K562 treated with DMSO at 1 percent for 48 hours (cell line): ENCODE data around the gene ISL2. TPM values are rescaled to one million over a fixed set of nuclear protein-coding genes. Genes with fewer than 3 reads are reported as not detected.

Experiments used
- total RNA-seq: library from RNA; unstranded; fragments of 300-600 nt; gene quantifications from 2 replicates; pipeline ENCODE4 v1.2.3, GENCODE V29; 2022; ENCODE audit warnings: low replicate concordance; ENCODE audit errors: extremely low read depth

Gene ISL2
- total RNA-seq: not detected in 2 replicates

DNA sequence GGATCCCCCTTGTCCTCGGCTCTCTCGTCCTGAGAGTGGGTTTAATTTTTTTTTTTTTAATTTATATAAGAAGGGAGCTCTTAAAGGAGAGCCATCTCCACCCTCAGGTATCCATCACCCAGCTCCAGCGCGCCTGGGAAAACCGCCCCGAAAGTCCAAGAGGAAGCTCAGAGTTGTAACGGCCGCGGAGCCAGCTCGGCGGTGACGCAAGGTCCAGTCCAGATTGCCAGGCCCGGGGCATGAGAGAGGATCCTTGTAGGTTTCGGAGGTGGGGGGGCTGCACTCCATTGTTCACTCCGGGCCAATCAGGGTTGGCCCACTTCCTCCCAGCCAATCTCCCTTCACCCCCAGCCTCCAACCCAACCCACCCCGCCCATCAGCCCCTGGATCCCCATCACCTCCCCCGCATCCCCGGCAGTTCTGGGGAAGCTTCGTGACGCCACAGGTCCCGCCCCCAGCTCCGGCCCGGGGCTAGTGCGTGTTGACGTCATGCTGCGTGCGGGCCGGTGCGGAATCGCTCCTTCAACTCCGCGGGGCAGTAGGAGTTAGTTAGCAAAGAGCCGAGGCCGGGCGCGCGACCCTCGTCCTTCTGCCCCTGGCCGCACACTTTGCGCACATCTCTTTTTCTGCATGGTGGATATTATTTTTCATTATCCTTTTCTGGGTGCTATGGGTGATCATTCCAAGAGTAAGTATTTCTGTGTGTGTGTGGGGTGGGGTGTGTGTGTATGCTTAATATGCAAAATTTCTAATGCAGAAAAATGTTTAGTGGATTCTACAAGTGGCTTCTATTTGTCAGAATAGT lies at the start of gene ISL2:
TSS of gene ISL2 (plus strand) at position 520 of the 805 bp plus-strand sequence. CDS start at position 631, 111 bp downstream.

DNA sequence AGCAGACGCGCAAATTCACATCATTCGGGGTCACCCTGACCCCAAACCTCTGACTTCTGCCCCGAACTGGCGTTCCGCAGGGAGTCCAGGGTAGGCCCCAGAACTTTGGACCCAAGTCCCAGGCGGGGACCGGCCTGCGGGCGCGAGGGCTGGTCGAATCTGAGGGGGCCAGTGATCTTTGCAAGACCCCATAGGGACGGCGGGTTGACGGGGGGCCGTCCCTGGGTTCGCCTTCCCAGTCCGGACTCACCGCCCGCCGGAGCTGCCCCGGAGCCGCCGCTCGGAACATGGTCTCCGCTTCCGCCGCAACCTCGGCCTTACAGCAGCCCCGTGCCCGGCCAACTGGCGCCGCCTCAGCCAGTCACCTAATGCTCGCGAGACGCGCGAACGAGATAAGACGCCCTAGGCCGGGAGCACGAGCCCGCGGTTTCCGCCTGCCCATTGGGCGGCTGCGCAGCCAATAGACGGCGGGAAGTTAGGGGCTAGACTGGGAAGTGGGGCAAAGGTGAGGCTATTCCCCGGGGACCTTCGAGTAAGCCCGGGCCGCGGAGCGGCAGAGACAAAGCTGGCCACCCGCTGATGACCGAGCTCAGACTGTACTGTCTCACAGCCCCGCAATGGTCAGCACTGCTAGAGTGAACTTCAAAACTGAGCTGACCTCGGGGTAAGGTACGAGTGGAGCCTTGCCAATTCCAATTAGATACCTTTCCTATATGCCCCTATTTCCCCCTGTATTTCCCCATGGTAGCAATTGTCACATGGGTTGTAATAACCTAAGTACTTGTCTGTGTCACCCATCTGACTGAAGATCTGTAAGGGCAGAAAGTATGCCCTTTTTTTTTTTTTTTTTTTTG lies 25.2 kb upstream of the ISL2 start, which contains the start of gene ETFA:
TSS of gene ETFA (minus strand) at position 370 of the 854 bp plus-strand sequence. CDS start at position 289, 81 bp downstream.

Other genes starting within 250 kb of the ISL2 start
- gene ETFA, start 25.3 kb upstream of the ISL2 start, total RNA-seq: not detected in 2 replicates